ENCODE results near the gene TACR1. TPM values are rescaled to one million over a fixed set of nuclear protein-coding genes. Genes with fewer than 3 reads are reported as not detected.
"Not testable (repeated sequence)": the region's sequence is repeated elsewhere in the genome, so short reads cannot be mapped to it uniquely, and the experiment has no call there.

TACR1 gene
- total RNA-seq, 4 donors from 2014 or later = 1.1 to 5.6 TPM; not detected in 2

DNA sequence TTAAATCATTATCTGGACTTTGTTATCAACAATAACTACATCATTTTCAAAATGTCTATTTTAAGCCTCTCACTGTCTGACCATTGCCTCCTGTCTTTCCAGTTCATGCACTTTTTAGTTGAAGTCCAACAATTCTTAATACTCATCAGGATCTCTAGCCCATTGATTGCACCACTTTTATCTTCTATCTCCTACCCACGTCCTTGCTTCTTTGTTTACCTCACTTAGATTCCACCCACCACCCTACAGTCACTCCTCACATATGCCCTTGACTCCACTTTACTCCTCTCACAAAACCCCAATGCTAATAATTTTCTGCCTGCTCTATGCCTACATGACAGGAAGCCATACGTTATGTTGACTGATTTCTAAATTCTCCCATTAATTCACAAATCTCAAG is 21.9 kb downstream of the TACR1 start:
- no peak overlapping the region for H3K4me3 ChIP-seq
- no peaks in the 10 kb centered on the region for H3K9me3 ChIP-seq
- H3K36me3 ChIP-seq = no peaks in the 10 kb centered on the region
- no peak for TF ChIP-seq POLR2A (IDR thresholded peaks at IDR 0.05)
- TF ChIP-seq, protein P1, sequence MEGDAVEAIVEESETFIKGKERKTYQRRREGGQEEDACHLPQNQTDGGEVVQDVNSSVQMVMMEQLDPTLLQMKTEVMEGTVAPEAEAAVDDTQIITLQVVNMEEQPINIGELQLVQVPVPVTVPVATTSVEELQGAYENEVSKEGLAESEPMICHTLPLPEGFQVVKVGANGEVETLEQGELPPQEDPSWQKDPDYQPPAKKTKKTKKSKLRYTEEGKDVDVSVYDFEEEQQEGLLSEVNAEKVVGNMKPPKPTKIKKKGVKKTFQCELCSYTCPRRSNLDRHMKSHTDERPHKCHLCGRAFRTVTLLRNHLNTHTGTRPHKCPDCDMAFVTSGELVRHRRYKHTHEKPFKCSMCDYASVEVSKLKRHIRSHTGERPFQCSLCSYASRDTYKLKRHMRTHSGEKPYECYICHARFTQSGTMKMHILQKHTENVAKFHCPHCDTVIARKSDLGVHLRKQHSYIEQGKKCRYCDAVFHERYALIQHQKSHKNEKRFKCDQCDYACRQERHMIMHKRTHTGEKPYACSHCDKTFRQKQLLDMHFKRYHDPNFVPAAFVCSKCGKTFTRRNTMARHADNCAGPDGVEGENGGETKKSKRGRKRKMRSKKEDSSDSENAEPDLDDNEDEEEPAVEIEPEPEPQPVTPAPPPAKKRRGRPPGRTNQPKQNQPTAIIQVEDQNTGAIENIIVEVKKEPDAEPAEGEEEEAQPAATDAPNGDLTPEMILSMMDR (IDR thresholded peaks at IDR 0.05) = no peak
- H3K4me1 ChIP-seq = no peaks in the 10 kb centered on the region
- no peak overlapping the region for H3K27ac ChIP-seq
- no peaks in the 10 kb centered on the region for H3K27me3 ChIP-seq
- no peak for DNase-seq

DNA sequence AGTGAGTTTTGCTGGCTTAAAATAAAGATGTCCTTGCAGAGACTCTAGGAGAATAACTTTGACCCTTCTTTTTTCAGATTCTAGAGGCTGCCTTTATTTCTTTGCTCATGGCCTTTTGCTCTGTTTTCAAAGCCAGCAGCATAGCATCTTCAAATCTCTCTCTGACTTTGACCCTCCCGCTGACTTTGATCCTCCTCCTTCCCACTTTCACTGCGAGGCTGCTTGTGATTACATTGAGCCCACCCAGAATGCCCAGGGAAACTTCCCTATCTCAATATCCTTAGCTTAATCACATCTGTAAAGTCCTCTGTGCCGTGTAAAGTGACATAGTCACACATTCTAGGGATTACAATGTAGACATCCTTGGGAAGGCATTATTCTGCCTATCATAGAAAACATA is 23.9 kb downstream of the TACR1 start:
- Histone ChIP-seq H3K27me3 (no peaks in the 10 kb centered on the region), H3K4me1 (no peaks in the 10 kb centered on the region), H3K4me3 (no peak overlapping the region), H3K27ac (no peak overlapping the region), H3K9me3 (no peaks in the 10 kb centered on the region), H3K36me3 (no peaks in the 10 kb centered on the region)
- TF ChIP-seq POLR2A (IDR thresholded peaks at IDR 0.05) = no peak
- TF ChIP-seq, protein P1 (IDR thresholded peaks at IDR 0.05) = no peak
- DNase-seq = no peak

DNA sequence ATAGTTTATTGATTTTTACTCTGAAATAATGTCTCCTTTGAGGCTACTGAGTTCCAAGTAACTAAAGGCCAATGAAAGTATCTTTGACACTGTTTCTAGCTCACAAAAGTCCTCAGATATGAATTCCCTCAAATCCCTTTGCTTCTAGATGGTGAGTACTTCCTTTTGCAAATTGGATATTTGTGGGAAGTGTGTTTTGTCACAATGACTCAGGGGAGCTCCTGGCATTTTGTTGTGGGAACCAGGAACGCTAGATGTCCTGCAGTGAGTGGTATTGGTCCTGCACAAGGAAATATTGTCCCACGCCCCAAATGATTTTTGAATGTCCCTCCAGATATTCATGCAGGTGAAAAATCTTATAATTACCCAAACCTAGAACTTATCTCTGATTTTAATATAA is 24.3 kb downstream of the TACR1 start:
- H3K27ac ChIP-seq = no peak overlapping the region
- no peaks in the 10 kb centered on the region for H3K27me3 ChIP-seq
- H3K4me1 ChIP-seq = no peaks in the 10 kb centered on the region
- no peak overlapping the region for H3K4me3 ChIP-seq
- no peak for DNase-seq
- no peaks in the 10 kb centered on the region for H3K9me3 ChIP-seq
- no peak for TF ChIP-seq POLR2A (IDR thresholded peaks at IDR 0.05)
- TF ChIP-seq, protein P1 (IDR thresholded peaks at IDR 0.05) = no peak
- no peaks in the 10 kb centered on the region for H3K36me3 ChIP-seq

DNA sequence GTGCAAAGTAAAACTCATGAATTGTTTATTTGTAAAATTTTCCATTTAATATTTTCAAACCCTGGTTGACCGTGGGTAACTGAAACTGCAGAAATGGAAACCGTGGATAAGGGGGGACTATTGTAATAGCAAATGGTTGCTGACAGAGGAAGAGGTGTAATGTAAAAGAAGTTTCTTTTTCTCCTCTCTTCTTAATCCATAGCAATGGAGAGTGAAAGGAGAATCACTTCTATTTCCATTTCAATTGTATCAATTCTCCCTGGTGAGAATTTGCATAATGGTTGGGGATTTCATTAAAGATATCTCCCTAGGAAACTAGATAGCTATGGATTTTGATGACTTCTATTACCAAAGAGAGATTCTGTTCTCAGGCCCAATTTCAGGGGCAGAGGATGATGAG is 24.8 kb downstream of the TACR1 start:
- Histone ChIP-seq H3K4me1 (no peaks in the 10 kb centered on the region), H3K36me3 (no peaks in the 10 kb centered on the region), H3K27me3 (no peaks in the 10 kb centered on the region), H3K27ac (no peak overlapping the region), H3K4me3 (no peak overlapping the region), H3K9me3 (no peaks in the 10 kb centered on the region)
- TF ChIP-seq POLR2A (IDR thresholded peaks at IDR 0.05) = no peak
- TF ChIP-seq, protein P1 (IDR thresholded peaks at IDR 0.05) = no peak
- DNase-seq = no peak

DNA sequence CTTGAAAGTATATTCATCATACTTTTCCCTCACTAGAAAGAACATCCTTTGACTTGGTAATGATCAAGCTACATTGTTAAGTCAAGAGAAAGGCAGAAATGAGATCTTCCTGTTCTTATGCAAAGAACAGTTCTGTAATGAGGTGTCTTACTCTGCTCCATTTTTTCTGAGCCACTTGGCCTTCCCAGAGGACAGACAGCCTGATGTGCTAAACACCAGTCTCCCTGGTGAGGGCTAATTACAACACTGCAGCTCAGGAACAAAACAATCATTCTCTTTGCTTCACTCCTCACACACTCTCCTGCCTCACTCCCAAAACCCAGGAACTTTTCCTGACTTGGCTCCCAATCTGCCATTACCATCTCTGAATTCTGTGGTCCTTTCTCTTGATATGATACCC is 25.6 kb downstream of the TACR1 start:
- Histone ChIP-seq H3K4me3 (no peak overlapping the region), H3K27me3 (no peaks in the 10 kb centered on the region), H3K9me3 (no peaks in the 10 kb centered on the region), H3K36me3 (no peaks in the 10 kb centered on the region), H3K27ac (no peak overlapping the region), H3K4me1 (no peaks in the 10 kb centered on the region)
- TF ChIP-seq POLR2A (IDR thresholded peaks at IDR 0.05) = no peak
- TF ChIP-seq, protein P1 (IDR thresholded peaks at IDR 0.05) = no peak
- DNase-seq = no peak

DNA sequence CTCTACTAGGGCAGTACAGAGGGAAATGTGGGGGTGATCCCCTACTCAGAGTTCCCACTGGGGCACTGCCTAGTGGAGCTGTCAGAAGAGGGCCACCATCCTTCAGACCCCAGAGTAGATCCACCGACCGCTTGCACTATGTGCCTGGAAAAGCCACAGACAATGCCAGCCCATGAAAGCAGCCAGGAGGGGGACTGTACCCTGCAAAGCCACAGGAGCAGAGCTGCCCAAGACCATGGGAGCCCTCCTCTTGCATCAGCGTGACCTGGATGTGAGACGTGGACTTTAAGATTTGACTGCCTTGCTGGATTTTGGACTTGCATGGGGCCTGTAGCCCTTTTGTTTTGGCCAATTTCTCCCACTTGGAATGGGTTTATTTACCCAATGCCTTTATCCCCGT is 27.9 kb downstream of the TACR1 start:
- H3K9me3 ChIP-seq, H3K36me3 ChIP-seq, DNase-seq, H3K27me3 ChIP-seq, H3K27ac ChIP-seq, H3K4me3 ChIP-seq, H3K4me1 ChIP-seq: not testable (repeated sequence)

Data from Peyer's patch (tissue), 4 donors.